Activated CD8-positive, alpha-beta memory T cell treated with anti-CD3 and anti-CD28 coated beads, Interleukin-2, amount 10 ng/mL, durations not matched to agents 7 days and 5 days (primary cell): ENCODE data around the gene HOXA5. TPM values are rescaled to one million over a fixed set of nuclear protein-coding genes. Genes with fewer than 3 reads are reported as not detected.

ENCODE experiments used
- ATAC-seq: fragments of 150-1000 bp; cut with Tn5 transposase; one replicate; pipeline ENCODE4 v1.10.0; 2021; ENCODE audit warnings: moderate library complexity
- CTCF ChIA-PET: fragments of 350-600 bp; sonication (Branson Sonifier 250); formaldehyde crosslinking; loops from one replicate; lab custom pipeline; 2021; ENCODE audit warnings: antibody characterized with exemption; lab: Charles Lee
- DNase-seq: peaks from one replicate; pipeline ENCODE4 v3.0.0-alpha.2; 2020
- H3K27ac Mint-ChIP-seq: one replicate; pipeline ENCODE4 v1.8.0; 2021; ENCODE audit warnings: mild to moderate bottlenecking, mixed read lengths
- H3K27me3 Mint-ChIP-seq: one replicate; pipeline ENCODE4 v1.8.0; 2021; ENCODE audit warnings: mixed read lengths
- H3K36me3 Mint-ChIP-seq: one replicate; pipeline ENCODE4 v1.8.0; 2021; ENCODE audit warnings: mild to moderate bottlenecking, mixed read lengths
- H3K4me1 Mint-ChIP-seq: one replicate; pipeline ENCODE4 v1.8.0; 2021; ENCODE audit warnings: mixed read lengths
- H3K4me3 Mint-ChIP-seq: one replicate; pipeline ENCODE4 v1.8.0; 2021; ENCODE audit warnings: mild to moderate bottlenecking, moderate library complexity, mixed read lengths
- H3K9me3 Mint-ChIP-seq: one replicate; pipeline ENCODE4 v1.8.0; 2022; ENCODE audit warnings: low read depth, mixed read lengths
- total RNA-seq, 2 experiments: library from RNA; stranded (reverse); gene quantifications; one replicate each; pipeline ENCODE4 v1.2.3, GENCODE V29; 2021

The HOXA5 gene
- total RNA-seq, 2 experiments from 2014 or later = not detected

DNA sequence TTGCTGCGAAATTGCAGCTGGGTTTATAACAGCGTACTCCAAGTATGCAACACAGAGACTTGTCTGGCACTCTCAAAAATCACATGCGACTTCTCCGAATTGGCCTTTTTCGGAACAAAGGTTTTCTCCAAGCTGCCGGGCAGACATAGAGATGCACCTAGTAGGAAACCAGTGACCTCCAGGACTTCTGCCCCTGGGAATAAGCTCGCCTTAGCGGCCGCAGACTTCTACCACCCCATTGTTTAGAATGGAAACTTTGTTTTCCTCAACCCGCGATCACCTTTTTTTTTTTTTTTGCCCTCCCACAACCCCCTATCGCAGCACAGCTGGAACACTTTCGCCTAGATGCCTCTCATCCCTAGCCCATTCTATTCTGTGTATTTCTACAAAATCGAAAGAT, 35.5 kb upstream of the HOXA5 start:
- Mint-ChIP-seq H3K27ac (no peak overlapping the region), H3K4me3 (no peak overlapping the region), H3K36me3 (no peaks in the 10 kb centered on the region), H3K4me1 (peaks cover 4% of the 10 kb centered on the region), H3K9me3 (no peaks in the 10 kb centered on the region), H3K27me3 (peaks cover 82% of the 10 kb centered on the region)
- ATAC-seq (no peak), DNase-seq (no peak)
- CTCF ChIA-PET = interaction anchor here (0.9 to 2.4 kb wide), 13 partner anchors 8 to 1286 kb away, joined by 3 to 13 read pairs (median 4); no protein-coding TSS in a partner anchor

GRCh38 chr7:27178366-27178765, 34.9 kb upstream of the HOXA5 start:
- no peak overlapping the region for H3K4me3 Mint-ChIP-seq
- H3K9me3 Mint-ChIP-seq = no peaks in the 10 kb centered on the region
- no peaks in the 10 kb centered on the region for H3K36me3 Mint-ChIP-seq
- H3K27ac Mint-ChIP-seq = no peak overlapping the region
- no peak for DNase-seq
- no peak for ATAC-seq
- H3K4me1 Mint-ChIP-seq = peaks cover 4% of the 10 kb centered on the region
- H3K27me3 Mint-ChIP-seq = peaks cover 77% of the 10 kb centered on the region
- CTCF ChIA-PET = interaction anchor here (1.7 to 2.4 kb wide), 4 partner anchors 8 to 18 kb away, joined by 4 to 13 read pairs (median 10); no protein-coding TSS in a partner anchor

GRCh38 chr7:27177795-27178320, 34.4 kb upstream of the HOXA5 start:
- CTCF ChIA-PET = interaction anchor here (1.7 kb wide), 1 partner anchor 9 kb away, joined by 4 read pairs; no protein-coding TSS in a partner anchor
- Mint-ChIP-seq H3K4me1 (peaks cover 4% of the 10 kb centered on the region), H3K27ac (no peak overlapping the region)

GRCh38 chr7:27176962-27177794, 33.7 kb upstream of the HOXA5 start:
- no peaks in the 10 kb centered on the region for H3K9me3 Mint-ChIP-seq
- CTCF ChIA-PET = interaction anchor here (0.9 to 1.9 kb wide), 2 partner anchors 11 to 16 kb away, joined by 3 to 7 read pairs; no protein-coding TSS in a partner anchor
- DNase-seq = no peak
- peaks cover 74% of the 10 kb centered on the region for H3K27me3 Mint-ChIP-seq
- H3K27ac Mint-ChIP-seq = no peak overlapping the region
- peaks cover 5% of the 10 kb centered on the region for H3K4me1 Mint-ChIP-seq
- H3K4me3 Mint-ChIP-seq = no peak overlapping the region
- no peak for ATAC-seq
- no peaks in the 10 kb centered on the region for H3K36me3 Mint-ChIP-seq

More at GRCh38 chr7:27177795-27178320, 34.4 kb upstream of the HOXA5 start:
- Mint-ChIP-seq H3K36me3 (no peaks in the 10 kb centered on the region), H3K9me3 (no peaks in the 10 kb centered on the region), H3K27me3 (peaks cover 74% of the 10 kb centered on the region), H3K4me3 (no peak overlapping the region)
- no peak for DNase-seq
- no peak for ATAC-seq

GRCh38 chr7:27176524-27176845, 33.0 kb upstream of the HOXA5 start:
- no peak for DNase-seq
- peaks cover 2% of the 10 kb centered on the region for H3K36me3 Mint-ChIP-seq
- peaks cover 9% of the 10 kb centered on the region for H3K4me1 Mint-ChIP-seq
- no peaks in the 10 kb centered on the region for H3K9me3 Mint-ChIP-seq
- CTCF ChIA-PET = interaction anchor here (0.9 to 1.9 kb wide), 2 partner anchors 12 to 16 kb away, joined by 3 to 7 read pairs; no protein-coding TSS in a partner anchor
- ATAC-seq = no peak
- peaks cover 75% of the 10 kb centered on the region for H3K27me3 Mint-ChIP-seq
- H3K4me3 Mint-ChIP-seq = no peak overlapping the region
- H3K27ac Mint-ChIP-seq = no peak overlapping the region

GRCh38 chr7:27175626-27176523, 32.4 kb upstream of the HOXA5 start:
- no peak overlapping the region for H3K4me3 Mint-ChIP-seq
- peaks cover 10% of the 10 kb centered on the region for H3K4me1 Mint-ChIP-seq
- no peak overlapping the region for H3K27ac Mint-ChIP-seq
- ATAC-seq (no peak), DNase-seq (no peak)
- CTCF ChIA-PET = interaction anchor here (0.9 to 1.9 kb wide), 2 partner anchors 12 to 15 kb away, joined by 3 to 7 read pairs; no protein-coding TSS in a partner anchor
- peaks cover 2% of the 10 kb centered on the region for H3K36me3 Mint-ChIP-seq
- no peaks in the 10 kb centered on the region for H3K9me3 Mint-ChIP-seq
- peaks cover 76% of the 10 kb centered on the region for H3K27me3 Mint-ChIP-seq

DNA sequence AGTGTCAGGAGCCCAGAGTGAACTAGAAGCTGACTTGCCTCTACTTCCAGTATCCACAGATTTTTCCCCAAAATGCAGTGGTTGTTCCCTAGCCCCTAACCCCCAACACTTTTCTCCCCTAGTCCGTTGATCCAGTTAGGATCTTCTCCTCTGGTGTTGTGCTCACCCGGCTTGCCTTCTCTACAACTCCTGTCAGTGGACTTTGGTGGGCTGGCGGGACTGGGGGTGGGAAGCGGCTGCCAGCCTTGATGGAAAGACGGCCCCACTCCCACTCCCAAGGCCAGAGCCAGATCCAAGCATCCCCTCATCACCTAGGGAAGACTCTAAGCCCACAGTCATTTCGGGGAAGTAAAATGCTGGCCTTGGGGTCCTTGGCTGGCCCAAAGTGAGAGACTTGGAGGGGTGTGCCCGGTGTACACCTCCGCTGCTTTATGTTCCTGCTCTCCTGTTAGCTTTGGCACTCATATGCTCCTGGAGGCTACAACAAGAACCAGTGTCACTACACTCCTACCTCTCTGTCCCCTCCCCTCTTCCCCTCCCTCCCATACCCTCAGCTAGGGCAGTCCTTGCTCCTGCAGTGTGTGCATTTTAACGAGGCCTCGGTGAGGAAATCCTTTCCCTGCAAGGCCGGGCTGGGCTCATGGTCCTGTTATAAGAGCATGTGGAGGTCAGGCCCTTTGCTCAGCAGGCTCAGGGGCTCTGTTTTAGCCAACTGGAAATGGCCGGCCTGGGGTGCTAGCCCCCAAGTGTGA, 31.6 kb upstream of the HOXA5 start:
- Mint-ChIP-seq H3K9me3 (no peaks in the 10 kb centered on the region), H3K36me3 (peaks cover 2% of the 10 kb centered on the region), H3K4me1 (peaks cover 10% of the 10 kb centered on the region), H3K27me3 (peaks cover 80% of the 10 kb centered on the region), H3K27ac (peak overlapping the region; percentile 49), H3K4me3 (no peak overlapping the region)
- DNase-seq (no peak), ATAC-seq (no peak)
- CTCF ChIA-PET = interaction anchor here (0.9 kb wide), 1 partner anchor 12 kb away, joined by 3 read pairs; no protein-coding TSS in a partner anchor

DNA sequence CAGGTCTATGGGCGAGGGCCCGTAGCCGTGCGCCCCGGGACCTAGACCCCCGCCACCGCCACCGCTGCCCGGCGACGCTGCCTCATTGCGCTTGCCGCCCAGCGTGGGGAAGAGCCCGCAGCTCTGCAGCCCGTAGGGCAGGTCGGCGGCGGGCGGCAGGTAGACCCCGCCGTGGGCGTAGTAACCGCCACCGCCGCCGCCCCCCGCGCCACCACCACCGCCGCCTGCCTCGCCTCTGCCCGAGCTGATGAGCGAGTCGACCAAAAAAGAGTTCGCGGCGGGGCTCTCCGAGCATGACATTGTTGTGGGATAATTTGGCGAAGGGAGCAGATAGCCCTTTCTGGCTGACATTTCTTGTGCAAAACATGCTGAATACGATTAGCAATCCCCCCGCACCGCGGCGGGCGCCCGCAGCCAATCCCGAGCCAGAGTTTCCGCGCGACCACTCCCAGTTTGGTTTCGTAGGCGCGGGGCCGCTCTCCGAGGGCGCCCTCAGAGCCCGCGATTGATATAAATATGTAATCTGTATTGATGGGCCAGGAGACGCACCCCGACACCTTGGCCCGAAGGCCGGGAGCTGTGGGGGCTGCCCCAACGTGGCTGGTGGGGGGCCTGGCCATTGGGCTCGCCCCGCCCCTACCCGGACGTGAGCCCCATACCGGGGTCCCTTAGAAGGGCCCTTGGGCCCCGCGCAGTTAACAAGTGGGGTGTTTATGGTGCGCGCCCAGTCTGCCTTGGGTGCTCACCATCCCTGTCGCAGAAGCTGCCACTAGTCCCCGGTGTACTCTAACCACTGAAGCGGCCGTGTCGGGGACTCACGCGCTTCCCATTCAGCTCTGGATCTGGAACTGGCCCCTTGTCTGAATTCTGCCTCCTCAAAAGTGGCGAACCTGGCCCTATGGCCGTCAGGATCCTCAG, 30.7 kb upstream of the HOXA5 start, which contains the start of gene HOXA10:
Gene HOXA10, minus strand, starts transcription at position 365 of the 918 bp plus-strand sequence. Its CDS starts 14 bp downstream, at position 351.
- Mint-ChIP-seq H3K27me3 (peaks cover 78% of the 10 kb centered on the region), H3K4me3 (no peak within 1 kb of the TSS), H3K27ac (peak within 1 kb of the TSS; percentile 49), H3K36me3 (peaks cover 2% of the 10 kb centered on the region), H3K9me3 (no peaks in the 10 kb centered on the region), H3K4me1 (peaks cover 7% of the 10 kb centered on the region)
- no peak for DNase-seq
- CTCF ChIA-PET = interaction anchor here (0.9 kb wide), 1 partner anchor 11 kb away, joined by 3 read pairs; no protein-coding TSS in a partner anchor
- no peak for ATAC-seq

DNA sequence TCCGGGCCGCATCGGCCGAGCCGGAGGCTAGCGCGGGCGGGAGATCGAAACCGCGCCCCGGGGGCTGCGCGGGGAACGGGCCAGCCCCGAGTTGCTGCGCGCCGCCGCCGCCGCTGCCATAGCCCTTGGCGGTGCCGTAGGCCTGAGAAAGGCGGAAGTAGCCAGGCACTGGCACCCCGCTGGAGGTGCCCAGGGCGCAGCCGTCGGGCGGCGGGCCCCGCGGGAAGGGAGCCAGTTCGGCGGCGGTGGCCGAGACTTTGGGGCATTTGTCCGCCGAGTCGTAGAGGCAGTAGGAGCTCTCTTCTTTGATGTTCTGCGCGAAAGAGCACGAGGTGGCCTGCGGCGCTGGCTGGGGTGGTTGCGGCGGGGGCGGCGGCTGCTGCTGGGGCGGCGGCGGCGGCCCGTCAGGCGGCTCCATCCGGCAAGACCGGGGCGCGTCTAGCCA, 30.1 kb upstream of the HOXA5 start:
- no peak overlapping the region for H3K27ac Mint-ChIP-seq
- CTCF ChIA-PET = interaction anchor here (1.2 to 1.3 kb wide), 2 partner anchors 22 to 23 kb away, joined by 3 to 5 read pairs; no protein-coding TSS in a partner anchor
- H3K27me3 Mint-ChIP-seq = peaks cover 80% of the 10 kb centered on the region
- H3K4me3 Mint-ChIP-seq = no peak overlapping the region
- H3K4me1 Mint-ChIP-seq = peaks cover 7% of the 10 kb centered on the region
- DNase-seq (no peak), ATAC-seq (peak; percentile 33)
- H3K36me3 Mint-ChIP-seq = peaks cover 2% of the 10 kb centered on the region
- no peaks in the 10 kb centered on the region for H3K9me3 Mint-ChIP-seq

GRCh38 chr7:27172823-27173510, 29.5 kb upstream of the HOXA5 start:
- no peak overlapping the region for H3K4me3 Mint-ChIP-seq
- peaks cover 80% of the 10 kb centered on the region for H3K27me3 Mint-ChIP-seq
- CTCF ChIA-PET = interaction anchor here (1.2 to 1.3 kb wide), 3 partner anchors 14 to 23 kb away, joined by 3 to 5 read pairs (median 4); no protein-coding TSS in a partner anchor
- peak; percentile 12 for ATAC-seq
- peaks cover 7% of the 10 kb centered on the region for H3K4me1 Mint-ChIP-seq
- H3K27ac Mint-ChIP-seq = no peak overlapping the region
- H3K9me3 Mint-ChIP-seq = no peaks in the 10 kb centered on the region
- H3K36me3 Mint-ChIP-seq = peaks cover 2% of the 10 kb centered on the region
- no peak for DNase-seq

GRCh38 chr7:27172315-27172774, 28.9 kb upstream of the HOXA5 start:
- Mint-ChIP-seq H3K4me1 (peaks cover 7% of the 10 kb centered on the region), H3K4me3 (no peak overlapping the region), H3K27ac (peak overlapping the region; percentile 11), H3K27me3 (peaks cover 80% of the 10 kb centered on the region), H3K9me3 (no peaks in the 10 kb centered on the region), H3K36me3 (peaks cover 2% of the 10 kb centered on the region)
- ATAC-seq (no peak), DNase-seq (no peak)
- CTCF ChIA-PET = interaction anchor here (1.0 to 1.3 kb wide), 4 partner anchors 14 to 24 kb away, joined by 3 to 5 read pairs (median 4); no protein-coding TSS in a partner anchor
